Activated CD4-positive, alpha-beta T cell treated with anti-CD3 and anti-CD28 coated beads, Interleukin-2, amount 50 U/mL, for 24 hours (primary cell): ENCODE measurements around the gene FANCG.
A peak's percentile ranks its signal among the peaks of the same experiment; 100 is the strongest.

Source experiments
- DNase-seq, 2 donors: peaks; one replicate each; pipeline ENCODE4 v3.0.0-alpha.2; 2020; ENCODE audit warnings: low read depth in 1 of 2, low spot score in 1 of 2

The FANCG gene

GRCh38 chr9:35103660-35104191, 24.0 kb upstream of the FANCG start:
- no peak for DNase-seq

DNA sequence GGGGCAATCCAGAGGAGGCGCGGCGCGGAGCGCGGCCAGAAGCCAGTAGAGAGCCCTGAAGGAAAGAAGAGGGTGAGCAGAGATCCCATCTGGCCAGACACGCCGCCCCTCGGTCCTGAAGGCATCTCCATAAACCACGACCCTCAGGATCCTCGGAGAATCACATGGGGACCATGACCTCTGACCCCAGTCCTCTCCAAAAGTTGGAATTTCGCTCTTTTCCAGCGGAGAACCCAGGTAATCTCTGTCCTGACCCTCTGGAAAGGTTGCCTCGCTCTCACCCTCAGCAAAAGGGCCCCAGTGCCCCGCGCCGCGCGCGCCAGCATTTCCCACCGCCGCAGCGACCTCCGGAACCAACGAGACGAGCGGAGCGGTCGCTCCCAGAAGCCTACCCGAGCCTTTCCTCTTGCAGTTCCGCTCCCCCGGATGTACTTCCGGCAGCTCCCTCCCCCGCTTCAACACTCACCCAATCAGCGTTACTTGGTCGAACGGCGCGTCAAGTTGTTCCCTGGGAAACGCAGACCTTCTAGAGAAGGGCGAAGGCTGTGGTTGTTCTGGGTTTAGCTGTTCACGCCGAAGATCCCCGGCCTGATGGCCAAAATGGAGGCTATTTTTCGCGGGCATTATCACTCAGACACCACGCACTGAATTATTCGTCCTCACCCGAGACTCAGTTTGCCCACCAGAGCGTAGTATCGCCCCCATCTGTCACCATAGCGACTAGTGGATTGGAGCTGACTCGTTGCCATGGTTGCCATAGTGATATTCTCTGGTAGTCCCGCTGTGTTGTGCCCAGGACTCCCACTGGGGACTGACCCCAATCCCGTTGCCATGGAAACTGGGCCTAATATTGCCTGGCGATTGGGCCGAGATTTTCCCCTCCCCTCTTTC, 23.3 kb upstream of the FANCG start, which contains the start of gene STOML2:
Gene STOML2 (minus strand): TSS at position 363 of the 891 bp plus-strand sequence. CDS start 37 bp downstream, at position 326.
- peak; percentile 79 to 93 for DNase-seq

DNA sequence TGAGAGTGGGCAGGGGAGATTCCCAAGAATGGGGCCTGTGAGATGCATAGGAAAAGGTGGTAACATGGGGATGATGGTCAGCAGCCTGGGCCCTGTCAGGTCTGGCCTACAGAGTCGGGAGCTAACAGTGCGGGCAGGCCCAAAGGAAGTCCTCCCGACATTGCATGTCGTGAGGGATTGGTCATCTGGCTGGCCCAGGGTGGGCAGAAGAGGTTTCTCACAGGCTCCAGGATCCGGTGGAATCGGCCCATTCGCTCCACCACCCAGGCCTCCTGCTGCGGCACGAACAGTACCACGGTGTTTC, 22.7 kb upstream of the FANCG start:
- no peak for DNase-seq

DNA sequence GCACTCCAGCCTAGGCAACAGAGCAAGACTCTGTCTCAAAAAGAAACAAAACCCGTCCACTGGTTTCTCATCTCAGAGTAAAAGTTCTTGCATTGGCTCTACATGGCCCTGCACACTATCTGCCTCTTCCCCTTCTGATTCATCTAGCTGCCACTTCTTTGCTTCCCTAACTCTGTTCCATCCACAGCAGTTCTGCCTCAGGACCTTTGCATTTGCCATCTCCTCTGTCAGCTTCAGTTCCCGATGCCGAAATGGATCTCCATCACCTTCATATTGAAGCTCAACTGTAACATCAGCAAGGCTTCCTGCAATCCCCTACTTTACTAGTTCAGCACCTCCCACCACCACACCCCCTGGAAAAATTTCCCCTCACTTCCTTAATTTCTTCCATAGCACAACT, 17.8 kb upstream of the FANCG start:
- no peak for DNase-seq

GRCh38 chr9:35096035-35096849, 16.5 kb upstream of the FANCG start, which contains the start of gene PIGO:
PIGO (minus strand) TSS chr9:35096591; CDS start chr9:35095565, 1,026 bp downstream.
- DNase-seq, result peak; percentile 85 to 87

DNA sequence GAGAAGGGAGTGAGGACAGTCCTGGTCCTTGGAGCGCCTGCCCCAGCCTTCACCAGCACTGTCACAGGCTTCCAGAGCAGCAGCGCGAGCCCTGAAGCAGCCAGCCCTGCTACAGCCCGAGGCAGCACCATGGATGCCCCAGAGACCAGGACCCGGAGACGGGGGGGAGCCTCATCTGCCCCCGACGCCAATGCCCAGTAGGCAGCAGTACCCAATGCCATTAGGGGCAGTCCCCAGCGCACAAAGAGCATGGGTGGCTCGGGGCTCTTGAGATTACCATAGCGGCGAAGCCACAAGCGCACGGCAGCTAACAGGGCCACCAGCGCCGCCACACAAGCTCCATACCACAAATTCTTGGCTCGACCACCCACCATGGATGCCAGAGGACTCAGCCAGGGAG, 11.8 kb upstream of the FANCG start:
- no peak for DNase-seq

GRCh38 chr9:35089434-35089833, 9.7 kb upstream of the FANCG start:
- DNase-seq, result no peak

DNA sequence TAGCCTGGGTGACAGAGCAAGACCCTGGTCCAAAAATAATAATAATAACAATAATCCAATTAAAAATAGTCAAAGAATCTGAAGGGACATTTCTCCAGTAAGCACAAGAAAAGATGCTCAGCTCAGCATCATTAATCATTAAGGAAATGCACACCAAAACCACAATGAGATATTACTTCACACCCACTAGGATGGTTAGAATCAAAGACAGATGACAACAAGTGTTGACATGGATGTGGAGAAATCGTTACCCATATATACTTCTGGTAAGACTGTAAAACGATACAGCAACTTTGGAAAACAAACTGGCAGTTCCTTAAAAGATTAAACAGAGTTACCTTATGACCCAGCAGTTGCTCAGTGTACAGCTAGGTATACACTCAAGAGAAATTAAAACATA, 5.3 kb upstream of the FANCG start:
- no peak for DNase-seq

GRCh38 chr9:35079041-35079425, 709 bp downstream of the FANCG start:
- DNase-seq, result no peak

DNA sequence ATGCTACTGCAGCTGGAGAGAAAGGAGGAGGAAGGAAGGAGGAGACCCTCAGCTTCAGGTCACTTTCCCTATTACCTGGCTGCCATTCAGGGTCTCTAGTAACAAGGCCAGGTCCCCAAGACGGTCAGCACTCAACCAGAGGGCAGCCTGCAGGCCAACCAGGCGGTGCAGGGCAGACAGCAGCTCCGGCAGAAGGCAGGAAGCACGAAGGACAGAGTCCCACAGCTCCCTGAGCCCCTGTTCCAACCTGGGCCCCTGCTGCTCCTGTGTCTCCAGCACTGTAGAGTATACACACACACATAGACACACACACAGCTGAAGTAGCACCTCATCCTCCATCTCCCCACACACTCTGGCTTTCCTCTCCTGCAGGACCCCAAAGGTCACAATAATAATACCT, 1.7 kb downstream of the FANCG start:
- DNase-seq, result no peak

DNA sequence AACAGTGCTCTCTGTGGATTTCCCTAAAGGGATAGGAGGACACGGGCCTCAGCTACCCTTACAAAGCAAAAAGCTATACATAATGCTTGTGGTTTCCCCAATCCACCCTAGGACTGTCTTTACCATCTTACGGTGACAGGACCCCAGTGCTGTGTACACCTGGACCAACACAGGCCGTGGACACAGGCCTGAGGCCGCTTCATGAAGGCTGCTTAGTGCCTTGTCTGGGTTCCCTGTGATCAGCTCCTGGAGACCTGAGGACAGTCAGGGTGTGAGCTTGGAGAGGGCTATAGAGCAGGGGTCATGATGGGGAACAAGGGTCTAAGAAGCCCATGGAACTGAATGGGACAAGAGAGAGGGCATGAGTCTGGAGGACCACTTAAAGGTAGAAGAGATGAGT, 2.9 kb downstream of the FANCG start:
- no peak for DNase-seq

- no peak for DNase-seq
Observed at GRCh38 chr9:35075358-35075757, 4.4 kb downstream of the FANCG start.

- no peak for DNase-seq
Observed at GRCh38 chr9:35074791-35075190, 5.0 kb downstream of the FANCG start.

DNA sequence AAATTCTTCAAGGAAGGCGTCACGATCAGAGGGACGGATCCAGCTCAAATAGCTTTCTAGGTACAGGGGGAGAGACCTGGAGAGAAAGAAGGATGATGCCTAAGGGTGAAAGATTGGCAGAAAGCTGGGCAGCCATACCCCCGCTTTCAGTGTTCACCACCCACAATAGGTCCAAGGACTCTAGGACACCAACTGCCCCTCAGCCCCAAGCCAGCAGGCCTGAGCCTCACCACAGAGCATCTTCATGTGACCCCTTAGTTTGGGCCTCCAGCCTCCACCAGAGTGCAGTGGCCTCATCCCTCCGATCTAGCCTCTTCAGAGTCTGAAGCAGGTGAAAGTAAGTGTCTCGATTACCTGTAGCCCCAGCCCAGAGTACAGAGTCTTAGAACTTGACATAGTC, 5.6 kb downstream of the FANCG start:
- DNase-seq, result no peak

DNA sequence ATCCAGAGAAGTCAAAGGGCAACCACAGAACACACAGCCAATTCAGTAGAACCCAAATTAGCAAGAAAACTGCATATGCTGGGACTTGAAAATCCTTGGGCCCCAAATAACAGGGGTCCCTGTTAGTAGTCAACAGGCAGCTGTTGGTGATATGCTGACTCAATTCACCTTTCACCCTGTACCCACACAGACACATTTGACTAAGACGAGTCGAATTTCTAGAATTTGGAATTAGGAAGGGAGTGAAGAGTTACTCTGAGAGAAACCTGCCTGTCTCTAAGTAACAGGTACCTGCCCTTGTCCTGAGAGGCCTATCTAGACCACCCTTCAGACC, 6.5 kb downstream of the FANCG start:
- DNase-seq, result no peak

DNA sequence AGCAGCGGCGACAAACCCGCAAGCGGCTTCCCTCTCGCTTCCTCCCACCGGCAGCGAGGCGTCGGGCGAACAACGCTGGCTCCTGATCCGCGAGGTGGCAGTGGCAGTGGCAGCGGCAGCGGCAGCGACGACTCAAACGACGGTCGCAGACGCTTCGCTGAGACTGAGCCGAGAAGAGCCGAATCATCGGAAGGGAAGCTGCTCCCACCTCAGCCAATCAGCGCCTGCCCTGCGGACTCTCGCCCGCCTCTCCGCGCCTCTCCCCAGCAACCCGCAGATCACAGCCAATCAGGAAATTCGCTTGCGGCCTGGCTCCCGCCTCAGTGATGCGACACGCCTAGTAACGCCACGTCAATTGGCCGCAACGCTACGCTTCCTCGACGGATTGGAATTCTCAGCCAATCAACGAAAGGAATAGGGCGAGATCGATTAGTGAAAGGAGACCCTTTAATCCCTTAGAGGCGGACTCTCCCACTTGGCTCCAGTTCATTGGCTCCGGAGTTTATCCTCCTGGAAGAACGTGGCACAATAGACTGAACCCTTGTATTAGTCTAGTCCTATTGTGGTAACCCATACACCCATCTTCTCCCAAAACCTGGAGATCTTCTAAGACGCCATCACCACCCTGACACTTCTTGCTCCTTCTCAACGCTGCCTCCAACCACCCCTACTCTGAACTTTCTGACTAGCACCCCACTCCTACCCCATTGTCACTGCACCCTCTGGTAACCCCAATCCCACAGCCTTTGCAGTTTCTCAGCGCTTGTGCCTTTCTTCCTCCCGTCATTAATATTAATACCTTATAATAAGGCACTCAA, 7.1 kb downstream of the FANCG start, which contains the start of gene VCP:
Gene VCP (minus strand): TSS at position 165 of the 818 bp plus-strand sequence. CDS start 272 bp downstream, outside the sequence.
- DNase-seq, result peak; percentile 85 to 98

DNA sequence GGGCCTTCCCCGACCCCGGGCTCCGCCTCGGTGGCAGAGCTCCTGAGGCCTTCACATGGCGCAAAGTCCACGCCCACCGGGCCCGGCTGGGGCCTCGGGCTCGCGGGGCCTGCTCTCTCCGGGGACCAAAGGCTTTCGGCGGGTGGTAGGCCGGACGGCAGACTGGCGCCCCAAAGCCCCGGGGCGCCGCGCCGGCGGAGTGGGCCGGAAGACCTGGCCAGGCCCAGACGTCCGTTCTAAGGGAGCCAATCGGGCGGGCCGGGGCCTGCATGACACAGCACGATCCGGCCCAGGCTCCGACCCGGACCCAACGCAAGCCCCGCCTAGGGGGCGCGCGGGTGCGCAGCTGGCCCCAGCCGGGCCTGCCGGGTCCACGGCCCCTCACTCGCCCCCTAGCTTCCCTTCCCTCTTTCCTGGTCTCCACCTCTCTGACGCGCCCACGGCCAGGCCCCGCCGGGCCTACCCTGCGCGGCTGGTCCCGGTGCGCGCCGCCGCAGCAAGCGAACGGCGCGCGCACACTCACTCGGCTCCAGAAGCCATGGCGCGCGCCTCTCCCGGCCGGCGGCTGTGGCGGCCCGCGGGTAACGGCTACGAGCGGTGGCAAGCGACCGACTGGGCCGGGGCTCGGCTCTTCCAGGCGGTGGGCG, 7.8 kb downstream of the FANCG start:
- DNase-seq, result peak; percentile 60 to 61

GRCh38 chr9:35070823-35071813, 8.6 kb downstream of the FANCG start:
- DNase-seq, result no peak

- no peak for DNase-seq
Observed at GRCh38 chr9:35069020-35069419, 10.7 kb downstream of the FANCG start.
